ENCODE results near the gene UVRAG.
A peak's percentile ranks its signal among the peaks of the same experiment; 100 is the strongest.

Gene UVRAG

DNA sequence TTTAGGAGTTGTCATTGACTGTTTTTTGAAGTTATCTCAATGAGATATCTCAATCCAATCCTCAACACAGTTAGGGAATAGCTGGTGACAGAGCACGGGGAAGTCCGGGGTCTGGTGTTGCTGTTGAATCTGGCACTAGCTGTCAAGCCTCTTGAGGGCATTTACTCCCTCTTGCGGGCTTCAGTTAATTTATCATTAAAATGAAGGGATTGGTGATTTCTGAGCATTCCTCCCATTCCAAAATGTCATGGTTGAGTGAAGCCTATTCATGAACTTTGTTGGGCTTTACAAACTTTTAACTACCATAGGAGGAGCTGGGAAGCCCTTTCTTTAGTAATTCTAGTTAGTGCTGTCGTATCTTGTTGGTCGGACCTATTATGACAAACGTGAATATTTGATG, 40.2 kb downstream of the UVRAG start:
- H3K4me3 ChIP-seq (ENCODE audit: control insufficient read depth, low read depth, low read length), result no peak overlapping the region
- no peak for DNase-seq (ENCODE audit: low read depth)
- TF ChIP-seq, protein P1, sequence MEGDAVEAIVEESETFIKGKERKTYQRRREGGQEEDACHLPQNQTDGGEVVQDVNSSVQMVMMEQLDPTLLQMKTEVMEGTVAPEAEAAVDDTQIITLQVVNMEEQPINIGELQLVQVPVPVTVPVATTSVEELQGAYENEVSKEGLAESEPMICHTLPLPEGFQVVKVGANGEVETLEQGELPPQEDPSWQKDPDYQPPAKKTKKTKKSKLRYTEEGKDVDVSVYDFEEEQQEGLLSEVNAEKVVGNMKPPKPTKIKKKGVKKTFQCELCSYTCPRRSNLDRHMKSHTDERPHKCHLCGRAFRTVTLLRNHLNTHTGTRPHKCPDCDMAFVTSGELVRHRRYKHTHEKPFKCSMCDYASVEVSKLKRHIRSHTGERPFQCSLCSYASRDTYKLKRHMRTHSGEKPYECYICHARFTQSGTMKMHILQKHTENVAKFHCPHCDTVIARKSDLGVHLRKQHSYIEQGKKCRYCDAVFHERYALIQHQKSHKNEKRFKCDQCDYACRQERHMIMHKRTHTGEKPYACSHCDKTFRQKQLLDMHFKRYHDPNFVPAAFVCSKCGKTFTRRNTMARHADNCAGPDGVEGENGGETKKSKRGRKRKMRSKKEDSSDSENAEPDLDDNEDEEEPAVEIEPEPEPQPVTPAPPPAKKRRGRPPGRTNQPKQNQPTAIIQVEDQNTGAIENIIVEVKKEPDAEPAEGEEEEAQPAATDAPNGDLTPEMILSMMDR (IDR thresholded peaks at IDR 0.05; ENCODE audit: control insufficient read depth, insufficient read depth, low read depth, low read length, missing control alignments), result no peak

DNA sequence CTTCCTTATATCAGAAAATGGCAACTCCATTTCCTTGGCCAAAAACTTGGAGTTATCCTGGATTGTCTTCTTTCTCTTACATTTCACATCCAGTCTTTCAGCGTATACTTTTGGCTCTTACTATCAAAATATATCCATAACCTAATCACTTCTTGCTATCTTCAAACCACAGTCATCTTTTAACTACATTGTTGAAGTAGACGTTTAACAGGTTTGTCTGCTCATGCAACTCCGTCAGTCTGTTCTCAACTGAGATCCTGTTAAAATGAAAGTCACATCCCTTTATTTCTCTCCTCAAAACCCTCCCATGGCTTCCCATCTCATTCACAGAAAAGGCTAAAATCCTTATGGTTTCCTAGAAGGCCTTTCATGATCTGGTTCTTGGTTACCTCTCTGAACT, 41.9 kb downstream of the UVRAG start:
- no peak overlapping the region for H3K4me3 ChIP-seq (ENCODE audit: control insufficient read depth, low read depth, low read length)
- TF ChIP-seq, protein P1 (IDR thresholded peaks at IDR 0.05; ENCODE audit: control insufficient read depth, insufficient read depth, low read depth, low read length, missing control alignments), result no peak
- no peak for DNase-seq (ENCODE audit: low read depth)

DNA sequence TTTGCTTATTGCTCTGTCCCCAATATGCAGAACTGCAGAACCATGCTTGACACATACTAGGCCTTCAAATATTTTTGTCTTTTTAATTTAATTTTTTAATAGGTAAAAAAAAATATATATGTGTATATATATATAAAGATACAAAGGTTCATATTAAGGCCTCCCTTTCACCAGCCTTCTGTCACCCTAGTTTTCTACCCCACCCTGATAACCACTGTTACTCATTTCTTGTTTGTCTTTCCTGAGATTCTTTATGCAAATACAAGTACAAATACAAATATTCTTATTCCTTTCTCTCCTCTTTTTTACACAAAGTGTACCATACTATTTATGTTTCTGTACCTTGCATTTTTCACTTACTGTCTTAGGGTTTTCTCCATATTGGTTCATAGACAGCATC, 43.0 kb downstream of the UVRAG start:
- no peak for DNase-seq (ENCODE audit: low read depth)
- TF ChIP-seq, protein P1 (IDR thresholded peaks at IDR 0.05; ENCODE audit: control insufficient read depth, insufficient read depth, low read depth, low read length, missing control alignments), result no peak
- H3K4me3 ChIP-seq (ENCODE audit: control insufficient read depth, low read depth, low read length), result no peak overlapping the region

DNA sequence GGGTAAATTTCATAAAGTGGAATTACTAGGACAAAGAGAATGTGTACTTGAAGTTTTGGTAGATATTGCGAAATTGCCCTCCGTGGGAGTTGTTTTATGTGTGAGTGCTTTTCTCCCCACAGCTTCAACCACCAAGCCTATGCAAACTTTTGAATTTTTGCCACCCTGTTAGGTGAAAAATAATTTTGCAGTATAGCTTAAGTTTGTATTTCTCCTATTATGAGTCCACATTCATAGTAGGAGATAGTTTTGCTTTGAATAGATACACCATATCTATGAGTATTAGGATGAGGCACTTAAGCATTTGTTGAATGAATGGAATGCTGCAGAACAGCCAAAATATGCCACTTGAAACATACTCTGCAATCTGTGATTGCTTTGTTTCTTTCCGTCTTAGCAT, 43.6 kb downstream of the UVRAG start:
- peak; percentile 29 for DNase-seq (ENCODE audit: low read depth)
- TF ChIP-seq, protein P1 (IDR thresholded peaks at IDR 0.05; ENCODE audit: control insufficient read depth, insufficient read depth, low read depth, low read length, missing control alignments), result no peak
- no peak overlapping the region for H3K4me3 ChIP-seq (ENCODE audit: control insufficient read depth, low read depth, low read length)

DNA sequence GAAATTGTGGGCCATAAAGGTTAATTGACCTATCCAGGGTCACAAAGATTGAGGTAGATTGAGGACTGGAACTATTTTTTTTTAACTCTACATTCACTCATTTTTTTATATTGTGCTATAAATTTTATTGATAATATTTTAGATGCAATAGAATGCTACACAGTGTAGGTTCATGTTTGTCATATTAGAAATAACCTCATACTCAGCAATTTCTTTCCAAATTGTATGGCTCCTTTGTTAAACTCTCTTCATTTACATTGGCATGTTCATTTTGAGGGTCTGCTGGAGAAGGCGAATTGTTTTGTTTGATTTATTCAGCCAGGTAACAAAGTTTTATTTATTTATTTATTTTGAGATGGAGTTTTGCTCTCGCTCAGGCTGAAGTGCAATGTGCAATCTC, 44.6 kb downstream of the UVRAG start:
- no peak overlapping the region for H3K4me3 ChIP-seq (ENCODE audit: control insufficient read depth, low read depth, low read length)
- TF ChIP-seq, protein P1 (IDR thresholded peaks at IDR 0.05; ENCODE audit: control insufficient read depth, insufficient read depth, low read depth, low read length, missing control alignments), result no peak
- no peak for DNase-seq (ENCODE audit: low read depth)

DNA sequence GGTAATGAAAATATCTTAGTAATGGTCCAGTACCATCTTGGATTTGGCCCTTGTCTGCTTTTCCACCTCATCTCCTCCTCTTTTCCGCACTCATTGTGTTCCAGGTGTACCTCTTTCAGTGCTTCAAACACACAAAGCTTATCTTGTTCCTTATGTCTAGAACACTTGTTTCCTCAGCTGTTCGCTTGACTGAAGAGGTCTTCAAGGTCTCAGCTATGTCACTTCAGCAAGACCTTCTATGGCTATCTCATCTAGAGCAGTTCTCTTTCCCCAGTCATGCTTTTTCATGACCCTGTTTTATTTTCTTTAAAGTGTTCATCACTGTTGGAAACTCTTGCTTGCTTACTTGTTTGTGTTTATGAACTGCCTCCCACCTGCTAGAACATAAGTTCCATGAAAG, 47.4 kb downstream of the UVRAG start:
- DNase-seq (ENCODE audit: low read depth), result no peak
- TF ChIP-seq, protein P1 (IDR thresholded peaks at IDR 0.05; ENCODE audit: control insufficient read depth, insufficient read depth, low read depth, low read length, missing control alignments), result no peak

DNA sequence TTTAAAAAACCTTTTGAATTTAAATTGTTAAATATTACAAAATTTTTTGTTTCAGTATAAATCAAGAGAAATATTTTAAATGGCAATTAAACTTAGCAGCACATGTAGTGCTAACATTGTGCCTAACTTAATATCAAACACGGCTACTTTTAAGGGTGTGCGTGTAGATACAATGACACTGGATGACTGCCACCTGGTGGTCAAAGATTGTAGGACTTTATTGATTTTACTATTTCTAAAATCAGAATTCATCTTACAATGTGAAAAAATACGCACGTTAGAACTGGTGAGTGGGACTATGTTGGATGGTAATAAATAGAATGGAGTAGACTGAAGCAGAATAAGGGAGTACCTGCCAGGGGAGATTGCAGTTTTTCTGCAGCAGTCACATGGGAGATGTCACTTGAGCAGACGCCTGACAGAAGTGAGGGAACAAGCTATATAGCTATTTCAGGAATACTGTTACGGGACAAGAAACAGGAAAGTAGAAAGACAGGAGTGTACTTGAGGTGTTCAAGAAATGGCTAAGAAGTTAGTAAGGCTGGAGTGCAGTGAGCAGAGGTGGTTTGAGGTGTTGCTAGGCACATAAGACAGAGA, 52.9 kb downstream of the UVRAG start:
- TF ChIP-seq, protein P1 (IDR thresholded peaks at IDR 0.05; ENCODE audit: control insufficient read depth, insufficient read depth, low read depth, low read length, missing control alignments), result peak; percentile 60
- no peak overlapping the region for H3K4me3 ChIP-seq (ENCODE audit: control insufficient read depth, low read depth, low read length)
- peak; percentile 16 for DNase-seq (ENCODE audit: low read depth)

More for the DNA sequence above, 47.4 kb downstream of the UVRAG start:
- no peak overlapping the region for H3K4me3 ChIP-seq (ENCODE audit: control insufficient read depth, low read depth, low read length)

All from AG09309 (cell line).